M059J (cell line): ENCODE measurements around the gene FBLN1. TPM values are rescaled to one million over a fixed set of nuclear protein-coding genes. Genes with fewer than 3 reads are reported as not detected.
"Not testable (repeated sequence)": the region's sequence is repeated elsewhere in the genome, so short reads cannot be mapped to it uniquely, and the experiment has no call there.

Experiments
- DNase-seq: peaks from one replicate; pipeline ENCODE4 v3.0.0-alpha.2; 2012; ENCODE audit warnings: low read depth
- total RNA-seq: library from RNA; depleted of rRNA; stranded (reverse); fragments of >200 nt; shearing (Covaris generic); gene quantifications from 2 replicates; pipeline ENCODE4 v1.2.3, GENCODE V29; 2014

FBLN1 gene
- total RNA-seq, 1 experiment from 2014 or later, result 34.9 TPM

DNA sequence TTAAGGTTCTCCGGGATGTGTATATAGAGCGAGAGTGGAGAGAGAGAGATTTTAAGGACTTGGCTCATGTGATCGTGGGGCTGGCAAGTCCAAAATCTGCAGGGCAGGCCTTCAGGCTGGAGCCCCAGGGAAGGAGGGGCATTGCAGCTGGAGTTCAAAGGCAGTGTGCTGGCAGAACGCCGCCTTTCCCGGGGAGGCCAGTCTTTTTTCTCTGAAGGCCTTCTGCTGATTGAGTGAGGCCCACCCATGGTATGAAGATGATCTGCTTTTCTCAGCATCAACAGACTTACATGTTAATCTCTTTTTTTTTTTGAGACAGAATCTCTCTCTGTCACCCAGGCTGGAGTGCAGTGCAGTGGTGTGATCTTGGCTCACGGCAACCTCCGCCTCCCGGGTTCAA, 25.4 kb downstream of the FBLN1 start:
- no peak for DNase-seq

DNA sequence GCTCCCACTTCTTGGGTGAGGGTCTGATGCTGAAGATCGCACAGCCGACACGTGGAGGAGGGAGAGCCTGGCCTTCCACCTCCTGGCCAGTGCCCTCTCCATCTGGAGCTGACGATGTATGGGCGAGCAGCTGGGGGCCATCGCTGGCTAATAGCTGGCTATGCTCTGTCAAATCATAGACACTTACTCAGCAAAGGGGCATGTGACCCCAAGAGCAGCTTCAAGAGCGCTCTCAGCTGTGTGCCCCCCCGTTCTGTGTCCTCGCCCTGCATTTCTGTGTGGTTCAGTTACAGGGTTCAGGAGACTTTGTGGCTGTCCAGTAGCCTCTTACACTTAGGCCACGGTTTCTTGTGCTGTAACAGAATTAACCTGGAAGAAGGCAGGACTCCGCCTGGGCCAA, 26.4 kb downstream of the FBLN1 start:
- no peak for DNase-seq

DNA sequence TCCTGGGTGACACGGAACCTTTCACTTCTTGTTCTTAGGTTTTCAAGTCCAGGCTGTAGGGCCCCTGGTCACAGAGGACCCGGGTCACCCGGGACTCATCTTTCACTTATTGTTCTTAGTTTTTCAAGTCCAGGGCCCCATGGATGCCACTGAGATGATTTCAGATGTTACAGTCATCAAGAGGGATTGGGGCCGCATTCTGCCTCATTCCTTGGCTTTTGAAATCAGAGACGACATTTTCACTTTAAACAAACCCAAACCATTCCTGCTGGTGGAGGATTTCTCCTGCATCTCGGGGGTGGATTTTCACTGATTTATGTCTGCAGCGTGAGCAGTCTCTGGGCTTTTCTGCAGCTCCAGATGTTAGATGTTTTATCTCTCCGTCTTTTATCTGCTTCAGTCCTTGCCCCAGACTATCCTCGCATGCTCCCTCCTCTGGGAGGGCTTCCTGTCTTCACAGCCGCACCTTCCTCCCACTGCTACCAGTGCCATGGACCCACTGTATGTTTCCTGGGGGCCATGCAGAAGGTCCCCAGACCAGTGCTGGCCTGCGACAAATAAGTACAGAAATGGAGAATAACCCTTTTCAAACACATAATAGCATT, 27.4 kb downstream of the FBLN1 start:
- no peak for DNase-seq

DNA sequence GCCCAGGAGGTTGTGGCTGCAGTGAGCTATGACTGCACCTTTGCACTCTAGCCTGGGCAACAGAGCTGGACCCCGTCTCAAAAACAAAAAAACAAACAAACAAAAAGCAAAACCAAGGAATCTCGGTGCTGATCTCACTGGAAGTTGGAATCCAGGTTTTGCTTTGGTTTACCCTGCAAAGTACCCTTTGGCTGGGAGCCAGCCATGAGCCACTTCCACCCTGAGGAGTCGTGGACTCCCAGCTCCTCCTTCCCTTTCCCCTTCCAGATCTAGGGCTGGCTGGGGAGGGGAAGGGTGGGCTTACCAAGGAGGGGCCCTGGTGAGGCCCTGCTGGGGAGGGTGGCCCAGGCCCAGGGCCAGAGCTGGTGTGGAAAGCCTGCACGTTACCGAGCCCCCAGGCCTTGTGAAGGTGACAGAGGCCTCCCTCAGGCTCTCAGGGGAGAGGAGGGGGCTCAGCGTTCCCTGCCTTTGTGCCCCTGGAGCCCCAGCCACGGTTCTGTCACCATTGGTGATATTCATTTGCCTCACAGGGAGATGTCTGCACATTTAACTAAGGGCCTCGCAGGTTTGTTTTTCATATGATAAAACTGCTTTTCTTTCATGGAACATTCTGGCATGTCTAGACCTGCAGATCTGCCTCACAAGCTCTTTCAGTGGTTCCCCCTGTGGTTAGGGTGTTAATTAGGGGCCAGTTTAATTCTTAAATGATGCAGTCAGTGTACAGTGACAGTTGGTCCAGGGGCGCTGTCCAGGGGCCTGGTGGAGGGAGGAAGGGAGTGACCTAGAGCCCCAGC, 29.0 kb downstream of the FBLN1 start:
- DNase-seq, result peak; percentile 12

DNA sequence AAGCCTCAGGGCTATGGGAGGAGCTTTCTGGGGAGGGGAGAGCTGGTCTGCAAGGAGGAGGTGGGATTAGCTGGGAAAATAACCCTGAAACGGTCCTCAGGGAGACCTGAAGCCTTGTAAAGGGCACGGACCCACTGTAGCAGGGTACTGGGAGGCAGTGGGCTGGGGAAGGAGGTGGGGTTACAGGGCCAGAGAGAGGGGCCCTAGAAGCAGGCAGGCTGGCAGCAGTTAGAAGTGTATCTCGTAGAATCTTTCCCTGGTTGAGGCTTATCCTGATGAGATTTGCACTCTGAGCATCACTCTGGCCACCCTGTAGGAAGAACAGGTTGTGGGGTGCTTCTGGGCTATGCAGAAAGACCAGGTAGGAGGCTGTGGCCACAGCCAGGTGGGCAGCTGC, 29.6 kb downstream of the FBLN1 start:
- no peak for DNase-seq

DNA sequence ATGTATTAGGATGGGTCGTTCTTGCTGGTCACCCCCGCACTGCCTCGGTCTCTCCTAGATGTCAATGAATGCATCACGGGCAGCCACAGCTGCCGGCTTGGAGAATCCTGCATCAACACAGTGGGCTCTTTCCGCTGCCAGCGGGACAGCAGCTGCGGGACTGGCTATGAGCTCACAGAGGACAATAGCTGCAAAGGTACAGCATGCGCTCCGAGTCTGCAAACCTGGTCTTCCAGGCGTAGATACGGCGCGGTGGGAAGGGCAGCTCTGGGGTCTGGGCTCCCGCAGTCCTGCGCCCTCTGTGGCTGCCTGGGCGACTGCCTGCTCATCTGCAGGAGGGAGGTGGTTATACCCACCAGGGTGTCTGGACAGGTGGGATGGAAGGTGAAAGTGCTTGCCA, 31.0 kb downstream of the FBLN1 start:
- DNase-seq, result no peak

DNA sequence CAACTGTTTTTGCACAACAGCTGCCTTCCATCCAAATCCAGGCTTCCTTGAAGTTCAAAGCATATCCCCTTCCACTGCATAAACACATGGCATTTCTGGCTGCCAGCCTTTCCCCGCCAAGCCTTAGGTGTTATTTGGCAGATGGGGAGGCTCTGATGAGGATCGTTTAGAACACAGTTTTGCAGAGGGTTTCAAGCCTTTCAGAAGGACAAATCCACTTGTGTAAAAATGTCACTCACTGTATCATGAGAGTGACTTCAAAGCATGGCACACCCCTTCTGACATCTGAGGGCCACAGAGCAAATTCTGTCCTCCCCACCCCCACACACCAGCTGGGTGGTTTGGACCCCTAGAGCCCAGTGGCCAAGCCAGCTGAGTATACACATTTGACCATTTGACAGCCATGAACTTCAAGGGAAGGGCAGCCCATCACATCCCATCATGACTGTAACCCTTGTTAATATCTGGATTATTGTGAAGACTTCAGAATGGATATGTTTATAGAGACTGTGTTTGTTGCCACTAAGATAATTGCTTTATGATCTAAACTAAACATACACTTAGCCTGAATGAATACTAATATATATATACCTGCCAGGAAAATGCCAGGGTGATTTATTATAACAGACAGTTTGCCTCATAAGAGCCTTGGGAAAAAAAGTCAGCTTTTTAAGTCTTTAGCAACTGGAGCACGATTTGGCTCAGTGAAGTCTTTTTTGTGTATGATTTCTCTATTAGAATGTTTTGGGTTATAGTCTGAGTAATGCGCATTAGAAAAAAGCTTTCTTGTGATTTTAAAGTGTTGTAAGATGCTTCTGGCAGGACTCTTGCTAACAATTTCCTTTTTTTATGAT, 31.9 kb downstream of the FBLN1 start:
- peak; percentile 54 for DNase-seq

DNA sequence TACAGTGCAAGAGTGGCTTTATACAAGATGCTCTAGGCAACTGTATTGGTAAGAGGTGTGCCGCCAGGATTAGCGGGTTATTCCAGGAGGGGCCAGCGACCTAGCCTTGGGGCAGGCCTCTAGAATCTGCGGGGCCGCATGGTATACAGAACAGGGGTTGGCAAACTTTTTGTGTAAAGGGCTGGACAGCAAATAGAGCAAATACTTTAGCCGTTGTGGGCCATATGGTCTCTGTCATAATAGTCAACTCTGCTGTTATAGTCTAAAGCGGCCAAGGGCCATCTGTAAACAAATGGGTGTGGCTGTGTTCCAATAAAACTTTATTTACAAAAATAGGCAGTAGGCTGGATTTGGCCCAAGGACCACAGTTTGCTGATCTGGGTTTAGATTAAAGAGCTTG, 32.6 kb downstream of the FBLN1 start:
- no peak for DNase-seq

DNA sequence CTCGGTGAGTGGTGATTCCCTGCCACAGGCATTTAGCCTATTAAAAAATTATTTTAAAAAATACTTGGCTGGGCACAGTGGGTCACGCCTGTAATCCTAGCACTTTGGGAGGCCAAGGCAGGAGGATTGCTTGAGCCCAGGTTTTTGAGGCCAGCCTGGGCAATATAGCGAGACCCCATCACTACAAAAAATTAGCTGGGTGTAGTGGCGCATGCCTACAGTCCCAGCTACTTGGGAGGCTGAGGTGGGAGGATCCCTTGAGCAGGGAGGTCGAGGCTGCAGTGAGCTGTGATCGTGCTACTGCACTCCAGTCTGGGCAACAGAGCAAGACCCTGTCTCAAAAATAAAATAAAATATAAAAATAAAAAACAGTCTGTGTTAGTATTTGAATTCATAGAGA, 33.2 kb downstream of the FBLN1 start:
- DNase-seq, result not testable (repeated sequence)

DNA sequence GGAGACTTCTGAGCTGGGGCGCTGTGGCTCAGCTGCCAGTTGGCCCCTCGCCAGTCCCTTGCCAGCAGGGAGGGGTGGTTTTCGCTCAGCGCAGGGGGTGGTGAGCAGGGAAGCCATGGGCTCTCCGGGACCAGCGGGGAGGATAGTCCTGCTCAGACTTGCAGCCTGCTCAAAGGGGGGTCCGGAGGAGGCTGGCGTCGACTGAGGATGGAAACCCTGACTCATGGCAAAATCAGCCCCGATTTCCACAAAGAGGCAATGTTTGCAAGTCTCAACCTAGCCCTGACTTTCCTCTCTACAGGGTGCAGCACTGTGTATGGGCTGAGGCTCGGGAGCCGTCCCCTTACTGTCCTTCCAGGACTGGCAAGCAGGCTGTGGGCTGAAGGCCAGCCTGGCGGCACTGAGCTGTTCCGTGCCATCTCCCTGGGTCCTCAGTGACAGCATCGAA, 35.1 kb downstream of the FBLN1 start:
- peak; percentile 90 for DNase-seq

DNA sequence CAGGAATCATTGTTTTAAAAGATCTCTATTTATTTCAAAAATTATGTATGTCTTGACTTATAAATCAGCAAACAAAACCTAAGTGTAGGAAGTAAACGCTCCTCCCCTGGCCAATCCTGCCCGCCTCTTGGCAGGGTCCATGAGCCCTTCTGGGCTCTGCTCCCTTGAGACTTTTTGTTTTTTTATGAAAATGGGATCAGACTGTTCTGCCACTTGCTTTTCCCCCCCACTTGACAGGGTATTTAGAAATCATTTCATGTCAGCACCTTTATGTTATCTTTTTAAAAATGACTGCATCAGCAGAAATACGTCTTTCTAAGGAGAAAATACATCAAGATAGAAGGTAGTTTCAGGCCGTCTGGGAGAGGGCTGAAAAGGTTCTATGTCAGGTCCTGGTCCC, 35.6 kb downstream of the FBLN1 start:
- no peak for DNase-seq

DNA sequence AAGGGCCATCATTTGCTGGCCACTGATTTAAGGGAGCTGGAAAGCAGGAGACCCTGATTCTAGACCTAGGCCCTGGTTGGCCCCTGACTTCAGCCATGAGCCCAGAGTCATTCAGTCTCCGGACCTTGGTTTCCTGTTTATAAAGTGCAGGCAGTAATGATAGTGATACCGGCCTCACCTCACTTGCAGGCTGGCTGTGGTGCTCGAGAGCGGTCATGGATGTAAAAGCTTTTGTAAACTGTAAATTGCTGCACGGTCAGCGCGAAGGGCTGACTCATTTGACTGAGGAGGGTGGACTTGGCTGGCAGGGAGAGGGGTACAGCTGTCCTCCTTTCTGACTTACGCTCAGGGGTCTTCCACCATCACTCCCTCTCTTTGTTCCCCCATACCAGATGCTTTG, 37.4 kb downstream of the FBLN1 start:
- no peak for DNase-seq

DNA sequence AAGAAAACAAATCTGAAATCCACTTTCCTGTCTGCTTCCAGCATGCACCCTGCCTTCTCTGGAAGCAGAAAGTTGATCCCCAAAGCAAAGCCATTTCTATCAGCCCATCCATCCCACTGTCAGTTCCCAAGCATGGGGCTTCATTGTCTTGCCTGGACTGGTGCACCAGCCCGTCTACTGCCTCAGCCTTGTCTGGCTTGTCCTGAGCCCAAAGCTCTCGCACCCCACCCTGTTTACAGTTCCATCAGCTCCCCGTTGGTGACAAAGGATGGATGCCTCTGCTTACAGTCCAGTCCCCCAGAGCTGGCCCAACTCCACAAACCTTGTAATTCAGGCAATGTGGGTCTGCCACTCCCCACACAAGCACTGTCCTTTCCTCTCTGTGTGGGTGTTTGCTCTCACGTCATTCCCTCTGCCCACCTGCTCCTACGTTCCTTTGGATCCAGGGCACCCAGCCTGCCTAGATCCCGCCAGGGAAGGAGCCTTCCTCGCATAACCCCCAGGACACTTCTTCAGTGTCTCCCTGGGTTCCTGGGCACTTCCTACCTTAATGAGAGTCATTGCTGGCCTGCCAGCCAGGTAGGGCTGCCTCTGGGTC, 38.8 kb downstream of the FBLN1 start:
- no peak for DNase-seq

DNA sequence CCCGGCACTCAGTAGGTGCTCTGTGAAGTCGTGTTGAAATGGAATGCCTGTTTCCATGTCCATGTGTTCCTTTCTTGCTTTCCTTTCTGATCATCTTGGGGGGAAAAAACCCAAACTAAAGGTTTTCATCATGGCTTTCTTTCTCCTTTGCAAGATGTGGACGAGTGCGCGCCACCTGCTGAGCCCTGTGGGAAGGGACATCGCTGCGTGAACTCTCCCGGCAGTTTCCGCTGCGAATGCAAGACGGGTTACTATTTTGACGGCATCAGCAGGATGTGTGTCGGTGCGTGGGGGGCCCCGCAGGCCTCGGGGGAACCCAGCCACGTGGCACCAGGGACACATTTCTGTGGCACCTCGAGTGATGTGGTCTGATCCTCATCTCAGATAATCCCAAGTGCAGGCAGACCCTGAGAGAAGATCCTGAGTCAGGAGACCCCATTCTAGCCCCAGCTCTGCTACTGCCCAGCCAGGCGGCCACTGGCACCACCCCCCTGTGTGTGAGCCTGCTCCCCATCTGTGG, 39.4 kb downstream of the FBLN1 start:
- no peak for DNase-seq

DNA sequence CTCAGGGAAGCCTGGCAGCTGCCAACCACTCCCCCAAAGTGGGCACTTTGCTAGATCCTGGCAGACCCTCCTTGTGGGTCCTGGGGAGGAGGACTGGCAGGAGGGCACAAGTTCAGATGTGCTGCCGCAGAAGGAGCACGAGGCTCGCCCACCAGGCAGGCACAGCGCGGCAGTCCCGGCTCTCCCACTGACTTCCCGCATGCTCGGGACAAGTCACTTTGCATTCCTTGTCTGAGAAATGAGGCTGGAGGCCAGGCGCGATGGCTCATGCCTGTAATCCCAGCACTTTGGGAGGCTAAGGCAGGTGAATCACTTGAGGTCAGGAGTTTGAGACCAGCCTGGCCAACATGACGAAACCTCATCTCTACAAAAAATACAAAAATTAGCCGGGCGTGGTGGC, 40.1 kb downstream of the FBLN1 start:
- not testable (repeated sequence) for DNase-seq

DNA sequence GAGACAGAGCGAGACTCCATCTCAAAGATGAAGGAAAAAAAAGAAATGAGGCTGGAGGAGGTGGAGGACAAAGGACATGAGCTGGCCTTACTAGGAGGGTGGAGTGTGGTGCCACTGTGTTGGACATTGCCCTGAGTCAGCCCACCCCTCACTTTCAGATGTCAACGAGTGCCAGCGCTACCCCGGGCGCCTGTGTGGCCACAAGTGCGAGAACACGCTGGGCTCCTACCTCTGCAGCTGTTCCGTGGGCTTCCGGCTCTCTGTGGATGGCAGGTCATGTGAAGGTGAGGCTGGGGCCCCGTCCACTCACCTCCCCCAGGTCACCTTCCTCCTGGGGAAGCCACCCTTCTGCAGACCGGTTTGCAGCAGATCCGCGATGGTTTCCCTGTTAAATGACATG, 40.6 kb downstream of the FBLN1 start:
- no peak for DNase-seq

DNA sequence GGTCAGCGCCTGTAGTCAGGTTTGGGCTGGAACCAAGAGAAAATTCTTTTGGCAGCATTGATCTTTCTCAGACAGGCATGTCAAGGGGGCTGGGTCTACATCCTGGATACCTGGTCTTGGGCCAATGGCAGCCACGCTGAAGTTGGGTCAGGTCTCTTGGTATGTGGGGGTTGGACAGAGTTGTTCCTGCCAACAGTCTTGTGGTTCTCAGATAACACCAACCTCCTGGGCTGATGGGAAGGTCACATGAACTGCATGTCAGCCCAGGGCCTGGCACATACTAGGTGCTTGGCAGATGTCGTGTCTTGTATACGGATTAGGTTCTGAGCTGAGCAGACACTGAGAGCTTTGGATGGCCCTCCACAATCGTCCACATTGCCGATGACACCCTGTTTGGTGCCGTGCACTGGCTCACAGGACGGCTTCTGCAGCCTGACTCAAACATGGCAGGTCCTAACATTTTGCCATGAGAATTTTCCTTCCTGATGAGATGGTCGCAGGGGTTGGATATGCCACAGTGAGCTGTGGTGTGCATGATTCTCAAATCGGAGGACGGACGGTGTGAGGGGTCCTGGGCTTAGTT, 42.0 kb downstream of the FBLN1 start:
- peak; percentile 43 for DNase-seq

DNA sequence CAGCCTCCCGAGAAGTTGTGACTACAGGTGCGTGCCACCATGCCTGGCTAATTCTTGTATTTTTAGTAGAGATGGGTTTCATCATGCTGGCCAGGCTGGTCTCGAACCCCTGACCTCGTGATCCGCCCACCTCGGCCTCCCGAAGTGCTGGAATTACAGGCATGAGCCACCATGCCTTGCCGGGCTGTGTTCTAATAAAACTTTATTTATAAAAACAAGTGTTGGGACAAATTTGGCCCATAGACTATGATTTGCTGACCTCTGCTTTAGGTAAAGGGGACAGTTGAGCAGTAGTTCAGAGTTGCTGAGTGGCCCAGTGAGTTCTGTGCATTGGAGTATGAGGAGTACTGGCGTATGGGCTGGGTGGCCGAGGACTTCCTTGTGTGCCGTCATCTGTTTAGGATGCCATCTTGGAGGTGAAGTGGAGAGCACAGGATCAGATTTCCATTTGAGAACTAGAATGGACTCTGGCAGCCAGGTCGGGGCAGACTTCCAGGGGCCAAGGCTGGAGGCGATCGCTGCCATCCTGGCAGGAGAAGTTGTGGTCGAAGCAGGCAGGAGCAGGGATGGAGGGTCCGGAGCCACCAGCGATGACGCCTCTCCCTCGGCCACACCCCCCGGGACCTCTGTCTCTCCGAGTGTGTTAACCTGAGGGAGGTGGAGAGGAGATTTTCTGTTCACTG, 43.8 kb downstream of the FBLN1 start:
- DNase-seq, result no peak

DNA sequence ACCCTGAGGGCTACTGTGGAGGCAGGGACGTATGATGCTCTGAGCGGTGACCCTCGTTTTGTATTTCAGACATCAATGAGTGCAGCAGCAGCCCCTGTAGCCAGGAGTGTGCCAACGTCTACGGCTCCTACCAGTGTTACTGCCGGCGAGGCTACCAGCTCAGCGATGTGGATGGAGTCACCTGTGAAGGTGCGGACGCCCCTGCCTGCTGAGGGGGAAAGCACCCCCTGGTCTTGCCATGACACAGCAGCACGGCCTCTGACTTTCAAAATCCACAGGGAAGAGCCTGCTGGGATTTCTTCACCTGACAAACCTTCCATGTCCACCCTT, 44.3 kb downstream of the FBLN1 start:
- no peak for DNase-seq

DNA sequence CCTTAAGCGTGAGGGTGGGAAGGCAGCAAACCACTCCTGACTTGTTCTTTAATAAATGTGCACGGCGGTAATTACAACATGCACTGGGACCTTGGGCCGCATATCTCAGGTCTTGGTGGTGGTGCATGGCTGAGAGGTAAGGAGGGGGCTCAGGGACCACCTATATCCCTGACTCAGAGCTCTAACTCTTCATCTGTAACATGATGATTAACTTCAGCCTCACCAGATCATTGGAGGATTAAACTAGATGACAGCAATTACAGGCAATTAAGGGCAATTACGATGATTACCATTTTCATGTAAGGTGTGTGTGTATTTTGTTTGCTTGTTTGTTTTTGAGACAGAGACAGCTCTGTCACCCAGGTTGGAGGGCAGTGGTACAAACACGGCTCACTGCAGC, 45.0 kb downstream of the FBLN1 start:
- DNase-seq, result no peak

DNA sequence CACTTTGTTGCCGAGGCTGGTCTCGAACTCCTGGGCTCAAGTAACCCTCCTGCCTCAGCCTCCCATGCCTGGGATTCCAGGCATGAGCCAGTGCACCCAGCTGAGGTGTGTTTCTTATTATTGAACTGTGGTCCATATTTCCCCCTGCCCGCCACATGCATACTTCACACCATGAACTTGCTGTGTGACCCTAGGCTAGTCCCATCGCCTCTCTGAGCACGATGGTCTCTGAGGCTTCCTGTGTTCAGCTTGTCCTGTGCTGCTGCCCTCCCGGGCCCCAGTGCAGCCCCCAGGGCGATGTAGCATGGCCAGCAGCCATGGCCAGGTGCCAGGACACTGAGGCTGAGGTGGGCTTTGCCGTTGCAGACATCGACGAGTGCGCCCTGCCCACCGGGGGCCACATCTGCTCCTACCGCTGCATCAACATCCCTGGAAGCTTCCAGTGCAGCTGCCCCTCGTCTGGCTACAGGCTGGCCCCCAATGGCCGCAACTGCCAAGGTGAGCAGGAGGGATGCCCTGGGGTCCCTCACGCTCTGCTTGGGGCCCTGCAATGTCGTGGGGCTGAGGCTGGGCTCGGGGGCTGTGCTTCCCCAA, 45.7 kb downstream of the FBLN1 start:
- DNase-seq, result no peak
